CD14-positive monocyte (primary cell): ENCODE measurements around the gene GKAP1. TPM values are rescaled to one million over a fixed set of nuclear protein-coding genes. Genes with fewer than 3 reads are reported as not detected.
"Not testable (repeated sequence)": the region's sequence is repeated elsewhere in the genome, so short reads cannot be mapped to it uniquely, and the experiment has no call there.

Source experiments
- DNase-seq, 3 donors: peaks; one replicate each; pipeline ENCODE4 v3.0.0-alpha.2; 2011 to 2022
- H2AFZ ChIP-seq: 2 replicates; pipeline ENCODE4 v1.6.0; 2012; ENCODE audit warnings: mild to moderate bottlenecking, low read depth, low read length, inconsistent platforms; ENCODE audit not compliant: insufficient read depth, poor library complexity, severe bottlenecking
- H3K27ac ChIP-seq, 2 donors: 1 replicate in 1 of 2; 2 replicates in 1 of 2; pipeline ENCODE4 v1.5.1; 2012 to 2013; ENCODE audit warnings: low read length in 2 of 2, control low read depth in 1 of 2, inconsistent platforms in 1 of 2, low read depth in 1 of 2, mild to moderate bottlenecking in 1 of 2
- H3K27me3 ChIP-seq, 2 donors: one replicate each; pipeline versions ENCODE4 v1.6.0 to v1.6.1; 2011 to 2013; ENCODE audit warnings: low read length in 2 of 2; ENCODE audit not compliant: control insufficient read depth in 2 of 2, insufficient read depth in 2 of 2
- H3K36me3 ChIP-seq, 2 donors: replicated peaks in 1 of 2; 1 replicate in 1 of 2; 2 replicates in 1 of 2; pipeline versions ENCODE4 v1.5.1 to v1.6.1; 2012 to 2013; ENCODE audit warnings: low read length in 2 of 2, control low read depth in 1 of 2, inconsistent platforms in 1 of 2, mild to moderate bottlenecking in 1 of 2; ENCODE audit not compliant: insufficient read depth in 2 of 2, control insufficient read depth in 1 of 2
- H3K4me1 ChIP-seq, 2 donors: 1 replicate in 1 of 2; 2 replicates in 1 of 2; pipeline versions ENCODE4 v1.5.1 to v1.6.1; 2012 to 2013; ENCODE audit warnings: low read length in 2 of 2, control low read depth in 1 of 2, inconsistent platforms in 1 of 2, mild to moderate bottlenecking in 1 of 2, moderate library complexity in 1 of 2; ENCODE audit not compliant: insufficient read depth in 2 of 2, control insufficient read depth in 1 of 2
- H3K4me2 ChIP-seq: replicated peaks from 2 replicates; pipeline ENCODE3; 2012; ENCODE audit warnings: low read length, moderate library complexity, mild to moderate bottlenecking; ENCODE audit not compliant: poor library complexity, severe bottlenecking; ENCODE audit errors: extremely low read depth
- H3K4me3 ChIP-seq, 3 experiments: fragments of 200-600 bp in 1 of 3; sonication (generic) in 1 of 3; replicated peaks in 1 of 3; 1 replicate in 2 of 3; 2 replicates in 1 of 3; pipeline ENCODE4 v1.5.1; 2011 to 2013; ENCODE audit warnings: low read length in 3 of 3, mild to moderate bottlenecking in 3 of 3, control low read depth in 2 of 3, low read depth in 2 of 3, inconsistent platforms in 1 of 3, moderate library complexity in 1 of 3
- H3K79me2 ChIP-seq: 2 replicates; pipeline ENCODE4 v1.6.0; 2012; ENCODE audit warnings: mild to moderate bottlenecking, control low read depth, inconsistent platforms, low read length, moderate library complexity; ENCODE audit not compliant: insufficient read depth
- H3K9ac ChIP-seq: 2 replicates; pipeline ENCODE4 v1.6.0; 2017; ENCODE audit warnings: low read length, mild to moderate bottlenecking; ENCODE audit not compliant: insufficient read depth, poor library complexity, severe bottlenecking
- H3K9me3 ChIP-seq, 2 donors: replicated peaks in 1 of 2; 1 replicate in 1 of 2; 2 replicates in 1 of 2; pipeline versions ENCODE4 v1.5.1 to v1.6.1; 2012 to 2013; ENCODE audit warnings: low read length in 2 of 2, control low read depth in 1 of 2; ENCODE audit not compliant: control insufficient read depth in 1 of 2, insufficient read depth in 1 of 2
- H4K20me1 ChIP-seq: 2 replicates; pipeline ENCODE4 v1.6.0; 2012; ENCODE audit warnings: mild to moderate bottlenecking, low read length, control low read depth, moderate library complexity; ENCODE audit not compliant: insufficient read depth
- H3K27ac Mint-ChIP-seq, 7 donors: one replicate each; pipeline ENCODE4 v1.8.0; 2020; ENCODE audit warnings: mild to moderate bottlenecking in 7 of 7, mixed read lengths in 7 of 7, moderate library complexity in 6 of 7, inconsistent platforms in 2 of 7
- H3K27me3 Mint-ChIP-seq, 3 donors: one replicate each; pipeline ENCODE4 v1.8.0; 2021 to 2022; ENCODE audit warnings: low read depth in 3 of 3, mild to moderate bottlenecking in 3 of 3, mixed read lengths in 3 of 3, moderate library complexity in 3 of 3, inconsistent platforms in 1 of 3
- H3K36me3 Mint-ChIP-seq, 2 donors: one replicate each; pipeline ENCODE4 v1.8.0; 2020; ENCODE audit warnings: mixed read lengths in 2 of 2, inconsistent platforms in 1 of 2, mild to moderate bottlenecking in 1 of 2
- H3K4me1 Mint-ChIP-seq: one replicate; pipeline ENCODE4 v1.8.0; 2020; ENCODE audit warnings: mild to moderate bottlenecking, mixed read lengths
- H3K4me3 Mint-ChIP-seq, 2 donors: one replicate each; pipeline ENCODE4 v1.8.0; 2020; ENCODE audit warnings: mild to moderate bottlenecking in 2 of 2, mixed read lengths in 2 of 2, moderate library complexity in 1 of 2
- H3K9me3 Mint-ChIP-seq, 7 donors: one replicate each; pipeline ENCODE4 v1.8.0; 2020 to 2022; ENCODE audit warnings: mixed read lengths in 7 of 7, mild to moderate bottlenecking in 6 of 7, moderate library complexity in 6 of 7, inconsistent platforms in 2 of 7
- WGBS: methylation state at CpG from one replicate; pipeline ENCODE4 v1.1.5; 2013; ENCODE audit warnings: missing lambda C conversion rate; ENCODE audit not compliant: insufficient coverage; 5-methylcytosine and 5-hydroxymethylcytosine counted together
- intact Hi-C, 2 donors: fragments of 100-400 bp; cut with micrococcal nuclease; formaldehyde crosslinking; loops; one replicate each; pipeline versions ENCODE4 v1.15.0 to v1.15.1; 2023
- polyA plus RNA-seq, 3 donors: library from polyadenylated mRNA; depleted of rRNA in 1 of 3; unstranded in 2 of 3; stranded (reverse) in 1 of 3; fragments of 300-500 nt in 2 of 3; fragments of >200 nt in 1 of 3; fragmentation: Illumina TruSeq in 2 of 3; gene quantifications; 1 replicate in 2 of 3; 2 replicates in 1 of 3; pipeline ENCODE4 v1.2.3, GENCODE V29; 2012 to 2021
- TF ChIP-seq, protein P1 (sequence below): fragments of 200-600 bp; IDR thresholded peaks from one replicate; pipeline ENCODE4 v1.8.0; 2022; ENCODE audit warnings: antibody characterized with exemption, mild to moderate bottlenecking

The GKAP1 gene
- polyA plus RNA-seq, 3 donors, result 0.71 to 1.5 (median 1.4) TPM

DNA sequence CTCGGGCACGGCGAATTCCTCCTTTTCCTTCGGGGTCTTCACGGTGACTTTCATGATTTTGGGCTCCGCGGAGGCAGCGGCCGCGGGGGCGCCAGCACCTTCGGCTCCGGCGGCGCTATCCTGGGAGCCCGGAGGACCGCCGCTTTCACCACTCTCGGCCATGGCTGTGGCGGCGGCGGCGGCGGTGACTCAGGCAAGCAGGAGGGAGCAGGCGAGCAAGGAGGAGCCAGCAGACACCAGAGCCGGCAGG, 110.1 kb downstream of the GKAP1 start:
- Mint-ChIP-seq H3K4me1 (peaks cover 33% of the 10 kb centered on the region), H3K9me3 (peaks cover 0 to 6% (median 1%) of the 10 kb centered on the region in 7 donors), H3K27me3 (peaks cover 0 to 1% (median 0%) of the 10 kb centered on the region in 3 donors), H3K4me3 (peak overlapping the region; percentile 96 to 98), H3K36me3 (peaks cover 0 to 12% of the 10 kb centered on the region in 2 donors), H3K27ac (peak overlapping the region; percentile 100)
- H4K20me1 ChIP-seq, result peaks cover 41% of the 10 kb centered on the region
- peak overlapping the region; percentile 87 for H3K4me2 ChIP-seq
- H3K79me2 ChIP-seq, result peaks cover 51% of the 10 kb centered on the region
- no peaks in the 10 kb centered on the region for H3K36me3 ChIP-seq
- peaks cover 15 to 26% of the 10 kb centered on the region in 2 donors for H3K4me1 ChIP-seq
- peak in 1 of 3 donors; percentile 60 for DNase-seq
- H3K9me3 ChIP-seq, result no peaks in the 10 kb centered on the region
- H2AFZ ChIP-seq, result peak overlapping the region; percentile 84
- intact Hi-C loops, result loop anchor here (5.0 to 10.0 kb wide), 3 partner anchors 217 to 277 kb away; partner anchors contain the start of genes HNRNPK (in 1 of the 2), KIF27 (in 1 of the 2) and RMI1 (in 1 of the 2)
- TF ChIP-seq, protein P1, sequence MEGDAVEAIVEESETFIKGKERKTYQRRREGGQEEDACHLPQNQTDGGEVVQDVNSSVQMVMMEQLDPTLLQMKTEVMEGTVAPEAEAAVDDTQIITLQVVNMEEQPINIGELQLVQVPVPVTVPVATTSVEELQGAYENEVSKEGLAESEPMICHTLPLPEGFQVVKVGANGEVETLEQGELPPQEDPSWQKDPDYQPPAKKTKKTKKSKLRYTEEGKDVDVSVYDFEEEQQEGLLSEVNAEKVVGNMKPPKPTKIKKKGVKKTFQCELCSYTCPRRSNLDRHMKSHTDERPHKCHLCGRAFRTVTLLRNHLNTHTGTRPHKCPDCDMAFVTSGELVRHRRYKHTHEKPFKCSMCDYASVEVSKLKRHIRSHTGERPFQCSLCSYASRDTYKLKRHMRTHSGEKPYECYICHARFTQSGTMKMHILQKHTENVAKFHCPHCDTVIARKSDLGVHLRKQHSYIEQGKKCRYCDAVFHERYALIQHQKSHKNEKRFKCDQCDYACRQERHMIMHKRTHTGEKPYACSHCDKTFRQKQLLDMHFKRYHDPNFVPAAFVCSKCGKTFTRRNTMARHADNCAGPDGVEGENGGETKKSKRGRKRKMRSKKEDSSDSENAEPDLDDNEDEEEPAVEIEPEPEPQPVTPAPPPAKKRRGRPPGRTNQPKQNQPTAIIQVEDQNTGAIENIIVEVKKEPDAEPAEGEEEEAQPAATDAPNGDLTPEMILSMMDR, result no peak
- 0% methylated on average over 26 of the region's 26 CpGs for WGBS
- peak overlapping the region; percentile 49 to 96 (median 90) for H3K4me3 ChIP-seq
- H3K27ac ChIP-seq, result peak overlapping the region; percentile 99 to 100
- H3K9ac ChIP-seq, result peak overlapping the region; percentile 98
- no peaks in the 10 kb centered on the region for H3K27me3 ChIP-seq

DNA sequence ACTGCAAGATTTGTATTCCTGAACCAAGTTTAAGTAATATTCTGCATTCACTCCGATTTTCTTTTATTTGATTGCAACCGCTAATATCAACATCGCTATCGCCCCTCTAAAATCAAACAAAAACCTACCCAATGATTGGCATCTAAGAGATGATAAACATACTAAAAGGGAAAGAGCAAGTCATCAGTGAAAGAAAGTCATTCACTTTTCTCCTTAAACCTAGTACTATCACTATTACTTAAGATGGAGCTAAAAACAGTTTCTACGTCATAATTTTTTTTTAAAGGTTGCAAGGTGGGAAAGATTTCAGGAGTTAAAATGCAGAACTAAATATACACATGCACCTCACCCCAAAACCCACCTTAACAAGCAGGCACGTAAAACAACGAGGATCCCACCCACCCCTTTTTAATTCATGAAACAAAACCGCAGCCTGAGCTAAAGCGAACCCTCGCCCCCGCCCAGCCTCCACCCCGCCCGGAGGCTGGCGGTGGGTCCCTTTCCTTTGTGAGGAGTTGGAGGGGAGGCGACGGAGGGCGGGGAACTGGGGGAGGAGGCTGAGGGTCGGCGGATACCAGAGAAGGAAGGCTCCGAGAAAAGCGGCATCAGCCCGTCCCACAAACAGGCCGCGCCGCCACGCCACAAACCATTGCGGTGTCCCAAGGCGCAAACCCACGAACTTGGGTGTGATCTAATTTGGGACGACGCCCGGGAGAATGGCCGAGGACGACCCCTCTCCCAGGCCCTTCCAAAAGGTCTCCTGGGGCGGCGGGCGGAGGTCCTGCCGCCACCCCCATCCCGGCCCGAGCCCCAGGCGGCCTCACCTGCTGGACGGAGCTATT, 110.7 kb downstream of the GKAP1 start:
- Histone ChIP-seq H3K27ac (peak overlapping the region; percentile 99 to 100), H3K36me3 (no peaks in the 10 kb centered on the region), H3K9me3 (no peaks in the 10 kb centered on the region), H3K27me3 (no peaks in the 10 kb centered on the region), H2AFZ (peak overlapping the region; percentile 84), H3K4me3 (peak overlapping the region; percentile 49 to 96 (median 90)), H3K79me2 (peaks cover 56% of the 10 kb centered on the region), H4K20me1 (peaks cover 46% of the 10 kb centered on the region), H3K9ac (peak overlapping the region; percentile 98), H3K4me2 (peak overlapping the region; percentile 87), H3K4me1 (peaks cover 15 to 26% of the 10 kb centered on the region in 2 donors)
- Mint-ChIP-seq H3K27me3 (peaks cover 0 to 1% (median 0%) of the 10 kb centered on the region in 3 donors), H3K36me3 (peaks cover 0 to 12% of the 10 kb centered on the region in 2 donors), H3K27ac (peak overlapping the region; percentile 100), H3K4me3 (peak overlapping the region; percentile 96 to 98), H3K9me3 (peaks cover 0 to 6% (median 0%) of the 10 kb centered on the region in 7 donors), H3K4me1 (peaks cover 37% of the 10 kb centered on the region)
- 0% methylated on average over 26 of the region's 42 CpGs for WGBS
- intact Hi-C loops, result loop anchor here (5.0 to 10.0 kb wide), 3 partner anchors 218 to 278 kb away; partner anchors contain the start of genes HNRNPK (in 1 of the 2), KIF27 (in 1 of the 2) and RMI1 (in 1 of the 2)
- peak in 2 of 3 donors; percentile 15 to 22 for DNase-seq
- TF ChIP-seq, protein P1, result no peak

DNA sequence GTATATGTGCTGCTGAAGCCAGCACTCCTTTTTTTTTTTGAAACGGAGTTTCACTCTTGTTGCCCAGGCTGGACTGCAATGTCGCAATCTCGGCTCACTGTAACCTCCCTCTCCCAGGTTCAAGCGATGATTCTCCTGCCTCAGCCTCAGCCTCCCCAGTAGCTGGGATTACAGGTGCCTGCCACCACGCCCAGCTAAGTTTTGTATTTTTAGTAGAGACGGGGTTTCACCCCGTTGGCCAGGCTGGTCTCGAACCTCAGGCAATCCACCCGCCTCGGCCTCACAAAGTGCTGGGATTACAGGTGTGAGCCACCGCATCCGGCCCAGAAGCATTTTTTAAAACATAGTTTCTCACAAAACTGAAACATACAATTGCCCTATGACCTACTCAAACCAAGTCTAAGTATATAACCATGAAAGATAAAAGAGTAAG, 112.3 kb downstream of the GKAP1 start:
- H3K4me3 Mint-ChIP-seq, result peak overlapping the region in 1 of 2 donors; percentile 7
- intact Hi-C loops, result loop anchor here (5.0 to 10.0 kb wide), 3 partner anchors 220 to 280 kb away; partner anchors contain the start of genes HNRNPK (in 1 of the 2), KIF27 (in 1 of the 2) and RMI1 (in 1 of the 2)
- H2AFZ ChIP-seq, H3K36me3 ChIP-seq, H3K27me3 Mint-ChIP-seq, H3K27me3 ChIP-seq, DNase-seq, H3K9ac ChIP-seq, H3K9me3 Mint-ChIP-seq, H3K9me3 ChIP-seq: not testable (repeated sequence)
- H3K4me1 ChIP-seq, result peaks cover 15 to 26% of the 10 kb centered on the region in 2 donors
- H3K4me1 Mint-ChIP-seq, result peaks cover 49% of the 10 kb centered on the region
- no CpG with 5 or more reads among the region's 12 CpGs for WGBS
- H4K20me1 ChIP-seq, result peaks cover 62% of the 10 kb centered on the region
- peak overlapping the region in 1 of 3 experiments; percentile 90 for H3K4me3 ChIP-seq
- H3K27ac Mint-ChIP-seq, result peak overlapping the region in 2 of 7 donors; percentile 22 to 40
- peak overlapping the region in 1 of 2 donors; percentile 100 for H3K27ac ChIP-seq
- peaks cover 0 to 12% of the 10 kb centered on the region in 2 donors for H3K36me3 Mint-ChIP-seq
- H3K4me2 ChIP-seq, result peak overlapping the region; percentile 87
- H3K79me2 ChIP-seq, result peaks cover 73% of the 10 kb centered on the region
